NK-92 (cell line): Measurements from ENCODE around the gene KLK10.

Experiments
- DNase-seq: peaks from one replicate; lab custom pipeline; 2025; ENCODE audit not compliant: unreplicated experiment; lab: John Stamatoyannopoulos, UW

The KLK10 gene

GRCh38 chr19:51019544-51019925, at the start of gene KLK10:
Gene KLK10, minus strand, starts transcription at chr19:51019709. Its CDS starts 579 bp downstream, at chr19:51019130.
- DNase-seq, result no peak

- no peak for DNase-seq
Measured at GRCh38 chr19:51066393-51067186, 47.1 kb upstream of the KLK10 start.

- no peak for DNase-seq
Measured at GRCh38 chr19:51065221-51065960, 45.9 kb upstream of the KLK10 start.

- no peak for DNase-seq
Measured at GRCh38 chr19:51064534-51065220, 45.2 kb upstream of the KLK10 start, which contains the start of gene KLK13. Gene KLK13, minus strand, starts transcription at chr19:51065092. Its CDS starts 25 bp downstream, at chr19:51065067.

GRCh38 chr19:51063664-51064063, 44.2 kb upstream of the KLK10 start:
- no peak for DNase-seq

GRCh38 chr19:51060973-51061372, 41.5 kb upstream of the KLK10 start:
- no peak for DNase-seq

- DNase-seq, result no peak
Measured at GRCh38 chr19:51060336-51060735, 40.8 kb upstream of the KLK10 start.

GRCh38 chr19:51059715-51060114, 40.2 kb upstream of the KLK10 start:
- no peak for DNase-seq

GRCh38 chr19:51055866-51056265, 36.4 kb upstream of the KLK10 start:
- no peak for DNase-seq

- DNase-seq, result no peak
Measured at GRCh38 chr19:51047031-51047335, 27.5 kb upstream of the KLK10 start.

GRCh38 chr19:51044327-51044726, 24.8 kb upstream of the KLK10 start:
- DNase-seq, result no peak

GRCh38 chr19:51043497-51043896, 24.0 kb upstream of the KLK10 start:
- DNase-seq, result no peak

GRCh38 chr19:51040151-51040550, 20.6 kb upstream of the KLK10 start:
- DNase-seq, result no peak

GRCh38 chr19:51036519-51036918, 17.0 kb upstream of the KLK10 start:
- no peak for DNase-seq

GRCh38 chr19:51034704-51035103, 15.2 kb upstream of the KLK10 start, which contains the start of gene KLK12:
Gene KLK12, minus strand, starts transcription at chr19:51035002. Its CDS starts 381 bp downstream, at chr19:51034621.
- no peak for DNase-seq

GRCh38 chr19:51031880-51032225, 12.3 kb upstream of the KLK10 start:
- DNase-seq, result no peak

- no peak for DNase-seq
Measured at GRCh38 chr19:51031220-51031879, 11.8 kb upstream of the KLK10 start.

GRCh38 chr19:51030631-51031030, 11.1 kb upstream of the KLK10 start:
- DNase-seq, result no peak

GRCh38 chr19:51029718-51030117, 10.2 kb upstream of the KLK10 start:
- DNase-seq, result no peak

GRCh38 chr19:51027873-51028272, 8.4 kb upstream of the KLK10 start:
- no peak for DNase-seq

GRCh38 chr19:51027126-51027806, 7.8 kb upstream of the KLK10 start:
- no peak for DNase-seq
